PFSK-1 (cell line): ENCODE measurements around the gene GLS.

Experiments used
- TAF1 ChIP-seq: IDR thresholded peaks from 2 replicates; pipeline ENCODE4 v1.6.1; 2012; ENCODE audit warnings: low read length, control low read depth, borderline replicate concordance; ENCODE audit not compliant: insufficient read depth
- TF ChIP-seq, protein P1 (sequence below), 2 experiments: IDR thresholded peaks; 2 replicates each; pipeline versions ENCODE4 v1.6.1 to v1.8.0; 2011 to 2012; ENCODE audit warnings: low read depth in 2 of 2, low read length in 2 of 2, control low read depth in 1 of 2, inconsistent platforms in 1 of 2, mild to moderate bottlenecking in 1 of 2, moderate library complexity in 1 of 2; ENCODE audit not compliant: insufficient read depth in 1 of 2

- TF ChIP-seq, protein P1, sequence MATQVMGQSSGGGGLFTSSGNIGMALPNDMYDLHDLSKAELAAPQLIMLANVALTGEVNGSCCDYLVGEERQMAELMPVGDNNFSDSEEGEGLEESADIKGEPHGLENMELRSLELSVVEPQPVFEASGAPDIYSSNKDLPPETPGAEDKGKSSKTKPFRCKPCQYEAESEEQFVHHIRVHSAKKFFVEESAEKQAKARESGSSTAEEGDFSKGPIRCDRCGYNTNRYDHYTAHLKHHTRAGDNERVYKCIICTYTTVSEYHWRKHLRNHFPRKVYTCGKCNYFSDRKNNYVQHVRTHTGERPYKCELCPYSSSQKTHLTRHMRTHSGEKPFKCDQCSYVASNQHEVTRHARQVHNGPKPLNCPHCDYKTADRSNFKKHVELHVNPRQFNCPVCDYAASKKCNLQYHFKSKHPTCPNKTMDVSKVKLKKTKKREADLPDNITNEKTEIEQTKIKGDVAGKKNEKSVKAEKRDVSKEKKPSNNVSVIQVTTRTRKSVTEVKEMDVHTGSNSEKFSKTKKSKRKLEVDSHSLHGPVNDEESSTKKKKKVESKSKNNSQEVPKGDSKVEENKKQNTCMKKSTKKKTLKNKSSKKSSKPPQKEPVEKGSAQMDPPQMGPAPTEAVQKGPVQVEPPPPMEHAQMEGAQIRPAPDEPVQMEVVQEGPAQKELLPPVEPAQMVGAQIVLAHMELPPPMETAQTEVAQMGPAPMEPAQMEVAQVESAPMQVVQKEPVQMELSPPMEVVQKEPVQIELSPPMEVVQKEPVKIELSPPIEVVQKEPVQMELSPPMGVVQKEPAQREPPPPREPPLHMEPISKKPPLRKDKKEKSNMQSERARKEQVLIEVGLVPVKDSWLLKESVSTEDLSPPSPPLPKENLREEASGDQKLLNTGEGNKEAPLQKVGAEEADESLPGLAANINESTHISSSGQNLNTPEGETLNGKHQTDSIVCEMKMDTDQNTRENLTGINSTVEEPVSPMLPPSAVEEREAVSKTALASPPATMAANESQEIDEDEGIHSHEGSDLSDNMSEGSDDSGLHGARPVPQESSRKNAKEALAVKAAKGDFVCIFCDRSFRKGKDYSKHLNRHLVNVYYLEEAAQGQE (IDR thresholded peaks at IDR 0.05; ENCODE audit: insufficient read depth in 1 of 2, low read depth in 2 of 2, low read length in 2 of 2) = no peak
- no peak for TF ChIP-seq TAF1
Measured at GRCh38 chr2:190987116-190987515, 106.5 kb downstream of the GLS start.
